ENCODE results near the gene FILIP1L. TPM values are rescaled to one million over a fixed set of nuclear protein-coding genes. Genes with fewer than 3 reads are reported as not detected.

Gene FILIP1L
- total and polyA plus RNA-seq, 2 donors (not counting 1 experiment from before 2014, with no cell fraction given), result 0.32 to 0.48 TPM

DNA sequence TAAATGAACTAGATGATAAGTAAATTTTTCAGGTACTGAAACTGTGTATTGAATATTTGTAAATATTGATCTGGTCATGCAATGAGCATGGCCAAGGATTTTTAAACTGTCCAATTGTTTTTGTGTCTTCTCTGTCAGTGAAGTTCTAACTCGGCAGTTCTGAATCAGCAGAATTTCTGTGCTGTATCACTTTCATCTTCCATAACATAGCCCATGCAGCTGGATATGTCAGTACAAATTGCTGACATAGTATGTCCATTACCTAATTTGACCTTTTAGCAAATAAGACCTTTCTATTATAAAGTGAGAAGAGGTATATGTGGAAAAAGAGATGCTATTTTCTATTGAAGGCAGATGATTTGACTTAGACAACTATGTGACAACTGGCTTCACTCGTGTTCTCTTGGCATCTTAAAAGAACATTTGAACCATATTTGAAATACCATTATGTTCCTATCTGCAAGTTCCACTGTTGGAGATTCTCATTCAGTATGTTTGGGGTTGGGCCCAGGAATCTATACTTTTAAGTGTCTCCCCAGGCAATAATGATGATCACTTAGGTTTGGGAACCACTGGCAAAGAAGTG lies 206.2 kb downstream of the FILIP1L start:
- no peaks in the 10 kb centered on the region for H4K20me1 ChIP-seq (ENCODE audit: control insufficient read depth, insufficient read depth, low read length, poor library complexity, severe bottlenecking)
- intact Hi-C loops (cut with micrococcal nuclease), result no loop called here
- no peak for ATAC-seq (ENCODE audit: low read depth)
- Mint-ChIP-seq H3K4me3 (no peak overlapping the region), H3K4me1 (peaks cover 4% of the 10 kb centered on the region), H3K27ac (no peak overlapping the region), H3K27me3 (no peaks in the 10 kb centered on the region), H3K9me3 (ENCODE audit: insufficient read depth) (peaks cover 2% of the 10 kb centered on the region)
- H3K27me3 ChIP-seq (replicated peaks in 1 of 4; ENCODE audit: control extremely low read depth in 1 of 4, control insufficient read depth in 3 of 4, insufficient read depth in 4 of 4, low read length in 3 of 4), result no peaks in the 10 kb centered on the region
- no peak overlapping the region for H3K4me3 ChIP-seq (ENCODE audit: control extremely low read depth in 1 of 5, extremely low read depth in 1 of 5, insufficient read depth in 1 of 5, low read depth in 2 of 5, low read length in 4 of 5)
- no peak overlapping the region for H3K27ac ChIP-seq (ENCODE audit: low read length in 2 of 2)
- POLR2A ChIA-PET, result interaction anchor here (0.6 kb wide), 1 partner anchor 148 kb away, joined by 3 read pairs; no protein-coding TSS in a partner anchor
- TF ChIP-seq EZH2 (IDR thresholded peaks at IDR 0.05; ENCODE audit: borderline replicate concordance, insufficient read depth, low read depth, low read length, poor library complexity, severe bottlenecking), result no peak
- TF ChIP-seq, protein P1, sequence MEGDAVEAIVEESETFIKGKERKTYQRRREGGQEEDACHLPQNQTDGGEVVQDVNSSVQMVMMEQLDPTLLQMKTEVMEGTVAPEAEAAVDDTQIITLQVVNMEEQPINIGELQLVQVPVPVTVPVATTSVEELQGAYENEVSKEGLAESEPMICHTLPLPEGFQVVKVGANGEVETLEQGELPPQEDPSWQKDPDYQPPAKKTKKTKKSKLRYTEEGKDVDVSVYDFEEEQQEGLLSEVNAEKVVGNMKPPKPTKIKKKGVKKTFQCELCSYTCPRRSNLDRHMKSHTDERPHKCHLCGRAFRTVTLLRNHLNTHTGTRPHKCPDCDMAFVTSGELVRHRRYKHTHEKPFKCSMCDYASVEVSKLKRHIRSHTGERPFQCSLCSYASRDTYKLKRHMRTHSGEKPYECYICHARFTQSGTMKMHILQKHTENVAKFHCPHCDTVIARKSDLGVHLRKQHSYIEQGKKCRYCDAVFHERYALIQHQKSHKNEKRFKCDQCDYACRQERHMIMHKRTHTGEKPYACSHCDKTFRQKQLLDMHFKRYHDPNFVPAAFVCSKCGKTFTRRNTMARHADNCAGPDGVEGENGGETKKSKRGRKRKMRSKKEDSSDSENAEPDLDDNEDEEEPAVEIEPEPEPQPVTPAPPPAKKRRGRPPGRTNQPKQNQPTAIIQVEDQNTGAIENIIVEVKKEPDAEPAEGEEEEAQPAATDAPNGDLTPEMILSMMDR (IDR thresholded peaks at IDR 0.05), result no peak
- no peaks in the 10 kb centered on the region for H3K79me2 ChIP-seq (ENCODE audit: control insufficient read depth, insufficient read depth, low read length)
- H2AFZ ChIP-seq (ENCODE audit: insufficient read depth, low read depth, low read length, poor library complexity, severe bottlenecking), result no peak overlapping the region
- H3K9ac ChIP-seq (ENCODE audit: low read length), result no peak overlapping the region
- no peaks in the 10 kb centered on the region for H3K9me3 ChIP-seq (ENCODE audit: control extremely low read depth in 1 of 3, control insufficient read depth in 2 of 3, insufficient read depth in 1 of 3, low read length in 2 of 3)
- H3K36me3 ChIP-seq (replicated peaks in 1 of 2; ENCODE audit: control extremely low read depth in 1 of 2, control insufficient read depth in 1 of 2, extremely low read depth in 1 of 2, insufficient read depth in 2 of 2, low read length in 1 of 2), result no peaks in the 10 kb centered on the region
- 100% methylated on average over 1 of the region's 2 CpGs for WGBS (ENCODE audit: insufficient coverage)
- CTCF ChIA-PET, result no interaction called here
- no peak for DNase-seq
- no peak overlapping the region for H3K4me2 ChIP-seq (replicated peaks; ENCODE audit: low read depth, low read length, poor library complexity, severe bottlenecking)
- H3K4me1 ChIP-seq (ENCODE audit: control insufficient read depth in 2 of 2, insufficient read depth in 2 of 2, low read length in 2 of 2), result no peaks in the 10 kb centered on the region

DNA sequence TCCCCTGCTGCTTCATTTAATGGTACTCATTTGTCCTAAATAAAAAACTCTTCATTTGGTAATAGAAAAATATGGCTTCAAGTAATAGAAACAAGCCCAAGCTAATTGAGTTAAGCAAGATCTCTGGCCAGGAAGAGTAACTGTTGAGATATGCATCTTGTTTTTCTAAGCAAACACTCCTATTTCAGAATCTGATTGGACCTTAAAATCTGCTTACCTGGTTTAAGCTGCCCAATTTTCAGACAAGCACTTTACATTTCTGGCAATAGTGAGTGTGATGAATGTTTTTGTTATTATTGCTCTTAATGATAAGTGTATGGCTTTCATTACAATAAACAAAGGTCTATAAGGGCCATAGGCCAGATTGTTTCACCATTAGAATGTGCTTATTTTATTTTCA lies 210.4 kb downstream of the FILIP1L start:
- no peak overlapping the region for H3K27ac Mint-ChIP-seq
- TF ChIP-seq, protein P1 (IDR thresholded peaks at IDR 0.05), result no peak
- TF ChIP-seq EZH2 (IDR thresholded peaks at IDR 0.05; ENCODE audit: borderline replicate concordance, insufficient read depth, low read depth, low read length, poor library complexity, severe bottlenecking), result no peak
- no peak for DNase-seq

More for the DNA sequence above, 210.4 kb downstream of the FILIP1L start:
- ChIA-PET POLR2A (no interaction called here), CTCF (no interaction called here)
- no peak overlapping the region for H3K4me3 ChIP-seq (ENCODE audit: control extremely low read depth in 1 of 5, extremely low read depth in 1 of 5, insufficient read depth in 1 of 5, low read depth in 2 of 5, low read length in 4 of 5)
- intact Hi-C loops (cut with micrococcal nuclease), result no loop called here
- ATAC-seq (ENCODE audit: low read depth), result no peak
- no peaks in the 10 kb centered on the region for H4K20me1 ChIP-seq (ENCODE audit: control insufficient read depth, insufficient read depth, low read length, poor library complexity, severe bottlenecking)
- H3K4me2 ChIP-seq (replicated peaks; ENCODE audit: low read depth, low read length, poor library complexity, severe bottlenecking), result no peak overlapping the region
- H3K9me3 ChIP-seq (ENCODE audit: control extremely low read depth in 1 of 3, control insufficient read depth in 2 of 3, insufficient read depth in 1 of 3, low read length in 2 of 3), result no peaks in the 10 kb centered on the region
- no peak overlapping the region for H3K27ac ChIP-seq (ENCODE audit: low read length in 2 of 2)
- H3K36me3 ChIP-seq (replicated peaks in 1 of 2; ENCODE audit: control extremely low read depth in 1 of 2, control insufficient read depth in 1 of 2, extremely low read depth in 1 of 2, insufficient read depth in 2 of 2, low read length in 1 of 2), result no peaks in the 10 kb centered on the region
- H3K9me3 Mint-ChIP-seq (ENCODE audit: insufficient read depth), result no peaks in the 10 kb centered on the region
- peaks cover 10% of the 10 kb centered on the region for H3K4me1 Mint-ChIP-seq
- H3K4me3 Mint-ChIP-seq, result no peak overlapping the region
- H3K27me3 ChIP-seq (replicated peaks in 1 of 4; ENCODE audit: control extremely low read depth in 1 of 4, control insufficient read depth in 3 of 4, insufficient read depth in 4 of 4, low read length in 3 of 4), result no peaks in the 10 kb centered on the region
- peaks cover 0 to 5% of the 10 kb centered on the region in 2 donors for H3K4me1 ChIP-seq (ENCODE audit: control insufficient read depth in 2 of 2, insufficient read depth in 2 of 2, low read length in 2 of 2)
- no peak overlapping the region for H2AFZ ChIP-seq (ENCODE audit: insufficient read depth, low read depth, low read length, poor library complexity, severe bottlenecking)
- H3K9ac ChIP-seq (ENCODE audit: low read length), result no peak overlapping the region
- no peaks in the 10 kb centered on the region for H3K27me3 Mint-ChIP-seq
- H3K79me2 ChIP-seq (ENCODE audit: control insufficient read depth, insufficient read depth, low read length), result no peaks in the 10 kb centered on the region

Data from B cell (primary cell).